ENCODE data around the gene TSPAN32.
"Not testable (repeated sequence)": the region's sequence is repeated elsewhere in the genome, so short reads cannot be mapped to it uniquely, and the experiment has no call there.

The TSPAN32 gene

GRCh38 chr11:2267306-2267850, 34.4 kb upstream of the TSPAN32 start:
- peak; percentile 46 for DNase-seq

DNA sequence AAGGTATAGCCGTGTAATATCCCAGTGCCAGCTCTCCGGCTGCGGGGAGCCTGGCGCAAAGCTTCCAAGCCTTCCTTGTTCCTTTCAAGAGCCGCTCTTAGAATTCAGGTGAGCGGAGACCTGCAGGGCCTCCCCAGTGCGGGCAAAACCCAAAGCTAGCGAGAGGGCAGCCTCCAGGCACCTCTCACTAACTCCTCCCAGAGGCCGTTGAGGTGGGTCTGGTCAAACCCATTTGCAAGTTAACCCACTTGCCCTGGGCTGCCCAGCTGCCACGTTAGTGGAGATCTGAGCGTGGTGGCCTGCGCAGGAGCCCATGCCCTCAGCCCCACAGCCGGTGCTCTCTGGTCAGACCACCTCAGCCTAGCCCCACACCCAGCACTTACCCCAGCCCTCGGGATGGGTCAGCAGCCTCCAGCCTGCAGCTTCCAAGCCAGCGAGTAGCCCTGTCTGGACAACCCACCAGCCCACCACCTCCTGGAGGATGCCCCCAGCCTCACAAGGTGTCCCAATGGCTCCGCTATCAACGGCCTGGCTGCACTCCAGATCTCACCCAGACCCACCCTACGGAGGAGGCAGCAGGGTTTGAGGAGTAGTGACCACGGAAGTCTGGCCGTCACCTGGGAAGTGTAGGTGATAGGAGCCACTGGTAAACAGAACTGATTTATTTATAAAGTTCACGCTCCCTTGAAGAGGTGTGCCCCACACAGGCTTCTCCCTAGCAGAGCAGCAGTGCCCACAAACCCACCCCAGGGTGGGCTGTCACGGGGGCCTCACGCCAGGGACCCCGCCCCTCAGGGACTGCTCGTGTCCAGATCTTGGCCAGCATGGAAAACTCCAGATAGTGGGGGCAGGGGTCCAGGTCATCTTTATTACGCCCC, 33.7 kb upstream of the TSPAN32 start:
- DNase-seq = peak; percentile 46

DNA sequence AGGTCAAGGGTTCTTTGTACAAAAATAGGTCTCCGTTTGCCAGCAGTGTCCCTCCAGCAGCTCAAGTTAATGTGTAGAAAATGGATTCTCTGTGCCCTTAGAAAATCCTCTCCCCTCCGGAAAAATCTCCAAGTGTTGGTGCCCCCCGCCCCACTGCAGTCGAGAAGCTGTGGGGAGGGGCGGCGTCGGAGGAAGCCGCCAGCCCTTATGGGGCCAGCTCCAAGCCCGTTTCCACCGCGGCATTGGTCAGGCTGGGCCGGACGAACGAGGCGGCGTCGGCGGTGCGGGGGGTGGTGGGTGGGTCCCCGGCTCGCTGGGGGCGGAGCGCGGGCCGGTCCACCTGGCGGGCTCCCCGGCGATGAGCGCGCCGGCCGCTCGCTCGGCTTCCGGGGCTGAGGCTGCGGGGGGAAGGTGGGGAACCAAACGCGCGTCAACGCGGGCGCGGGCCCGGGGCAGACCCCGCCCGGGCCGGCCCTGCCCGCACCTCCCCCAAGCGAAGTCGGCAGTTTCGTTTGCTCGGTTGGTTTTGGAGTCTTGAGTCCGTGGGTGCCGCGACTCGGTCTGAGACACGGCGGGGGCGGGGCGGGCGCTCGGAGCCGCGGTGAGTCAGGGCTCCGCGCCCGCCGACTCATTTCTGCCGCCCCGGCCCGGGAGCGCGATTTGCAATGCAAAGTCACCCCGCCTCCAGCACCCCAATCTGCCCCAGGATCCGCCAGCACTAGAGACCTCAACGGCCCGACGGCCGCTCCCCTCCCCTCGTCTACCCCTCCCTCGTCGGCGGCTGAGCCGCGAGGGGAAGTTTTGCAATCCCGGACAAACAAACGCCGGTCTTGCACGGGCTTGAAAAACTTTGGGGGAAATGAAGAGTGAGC, 32.8 kb upstream of the TSPAN32 start:
- peak; percentile 91 for DNase-seq

DNA sequence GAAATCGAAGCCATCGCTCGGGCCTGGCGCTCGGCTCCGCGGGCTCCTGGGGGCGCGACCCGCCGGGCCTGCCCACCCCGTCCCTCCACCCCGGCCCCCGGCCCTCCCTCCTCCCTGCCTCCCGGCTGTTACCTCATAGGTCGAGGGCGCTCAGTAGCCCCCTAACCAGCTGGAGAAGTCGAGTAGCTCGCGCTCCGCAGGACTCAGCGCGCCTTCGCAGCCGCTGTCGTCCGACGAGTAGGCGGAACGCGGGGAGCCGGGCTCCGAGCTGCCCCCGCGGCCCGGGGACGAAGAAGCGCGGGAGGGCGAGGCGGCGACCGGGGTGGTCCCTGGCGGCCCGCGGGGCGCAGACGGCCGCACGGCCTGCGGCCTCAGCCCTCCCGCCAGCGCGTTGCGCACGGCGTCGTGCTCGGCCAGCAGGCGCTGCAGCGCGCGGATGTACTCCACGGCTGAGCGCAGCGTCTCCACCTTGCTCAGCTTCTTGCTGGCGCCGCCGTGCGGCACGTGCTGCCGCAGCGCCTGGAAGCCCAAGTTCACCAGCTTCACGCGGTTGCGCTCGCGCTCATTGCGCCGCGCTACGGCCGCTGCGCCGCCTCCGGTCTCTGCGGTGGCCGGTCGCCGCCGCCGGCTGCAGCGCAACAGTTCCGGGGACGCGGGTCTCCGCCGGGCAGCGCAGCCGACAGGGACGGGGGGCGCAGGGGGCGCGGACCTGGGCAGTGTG, 32.1 kb upstream of the TSPAN32 start:
- no peak for DNase-seq

DNA sequence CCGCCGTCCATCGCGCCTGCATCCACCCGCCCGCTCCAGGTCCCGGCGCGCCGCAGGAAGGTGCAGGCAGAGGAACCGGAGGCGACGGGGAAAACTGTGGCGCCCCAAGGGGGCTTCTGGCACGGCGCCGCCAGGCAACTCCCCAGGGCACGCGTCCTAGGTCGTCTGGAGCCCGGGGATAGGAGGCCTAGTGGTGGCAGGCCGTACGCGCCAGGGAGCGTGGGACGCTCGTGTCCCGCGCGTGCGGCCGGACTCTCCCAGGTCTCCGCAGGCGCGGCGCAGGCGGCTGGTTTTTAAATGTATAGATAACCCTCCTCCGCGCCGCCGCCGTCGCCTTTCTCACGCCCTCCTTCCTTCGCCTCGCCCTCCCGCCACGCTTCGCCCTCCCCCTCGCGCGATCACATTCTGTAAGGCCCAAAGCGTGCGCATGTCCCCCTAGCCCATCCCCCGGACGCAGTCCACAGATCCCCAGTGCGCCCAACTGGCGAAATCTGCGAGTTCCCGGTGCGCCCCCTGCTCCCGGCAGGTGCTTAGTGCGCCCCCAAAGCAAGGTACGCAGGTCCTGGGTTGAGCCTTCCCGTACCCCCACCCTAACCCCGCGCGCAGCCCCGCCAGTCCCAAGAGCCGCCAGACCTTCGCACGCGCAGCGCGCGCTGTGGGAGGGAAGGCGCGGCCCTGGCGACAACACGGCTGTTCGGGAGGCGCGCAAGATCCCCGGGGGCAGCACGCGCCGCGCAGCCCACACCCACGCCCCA, 31.3 kb upstream of the TSPAN32 start, which contains the start of gene ASCL2:
Gene ASCL2 (minus strand): TSS at position 267 of the 755 bp plus-strand sequence. CDS start 256 bp downstream, at position 11.
- DNase-seq = no peak

DNA sequence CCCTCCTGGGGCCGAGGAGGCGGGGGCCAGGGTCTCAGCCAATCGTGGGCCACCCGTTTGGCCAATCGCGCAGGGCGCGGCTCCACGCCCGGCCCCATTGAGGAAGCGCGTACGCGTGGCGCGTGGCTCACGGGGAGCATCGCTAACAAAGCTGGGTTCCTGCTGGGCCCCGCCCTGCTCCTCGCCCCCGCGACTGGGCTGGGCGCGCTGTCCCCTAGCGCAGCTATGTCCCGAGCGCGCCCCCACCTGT, 30.8 kb upstream of the TSPAN32 start:
- DNase-seq = no peak

DNA sequence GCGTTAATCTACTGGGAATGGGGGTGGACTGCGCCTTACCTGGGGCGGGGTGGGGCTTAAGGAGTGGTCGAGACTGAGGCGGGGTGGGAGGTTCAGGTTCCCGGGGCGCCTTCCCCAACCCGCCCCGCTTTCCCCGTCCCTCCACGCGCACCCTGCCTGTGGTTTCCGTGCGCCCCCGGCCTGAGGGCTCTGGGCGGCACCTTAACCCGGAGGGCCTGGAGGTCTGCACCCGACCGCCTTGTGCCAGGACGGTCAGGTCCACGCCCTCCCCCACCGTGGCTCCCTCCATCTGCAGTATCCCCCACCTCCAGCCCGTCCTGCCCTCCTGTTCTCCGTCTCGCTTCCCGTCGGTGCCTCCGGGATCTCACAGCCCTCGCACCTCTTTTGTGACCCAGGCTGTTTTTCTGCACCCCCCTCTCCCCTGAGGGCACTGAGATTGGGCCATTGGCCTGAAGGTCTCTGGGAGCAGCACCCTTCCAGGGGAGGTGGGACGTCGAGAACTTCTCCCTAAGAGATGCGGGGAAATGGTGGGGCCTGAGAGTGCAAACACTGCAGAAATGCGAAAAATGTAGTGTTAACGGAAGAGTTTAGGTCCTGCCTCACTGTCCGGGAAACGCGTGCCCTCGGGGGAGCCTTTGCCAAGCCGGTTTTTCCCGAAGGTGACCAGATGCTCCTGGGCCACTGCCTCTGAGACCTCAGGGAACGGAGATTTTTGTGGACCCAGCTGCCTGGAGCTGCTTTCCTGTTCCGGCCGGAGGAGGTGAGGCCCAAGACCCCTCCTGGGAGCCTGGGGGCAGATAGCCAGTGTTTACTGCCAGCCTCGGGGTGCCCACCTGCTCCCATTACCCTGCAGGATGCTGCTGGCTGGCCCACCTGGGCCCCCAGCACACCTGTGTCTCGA, 30.2 kb upstream of the TSPAN32 start:
- DNase-seq = no peak

DNA sequence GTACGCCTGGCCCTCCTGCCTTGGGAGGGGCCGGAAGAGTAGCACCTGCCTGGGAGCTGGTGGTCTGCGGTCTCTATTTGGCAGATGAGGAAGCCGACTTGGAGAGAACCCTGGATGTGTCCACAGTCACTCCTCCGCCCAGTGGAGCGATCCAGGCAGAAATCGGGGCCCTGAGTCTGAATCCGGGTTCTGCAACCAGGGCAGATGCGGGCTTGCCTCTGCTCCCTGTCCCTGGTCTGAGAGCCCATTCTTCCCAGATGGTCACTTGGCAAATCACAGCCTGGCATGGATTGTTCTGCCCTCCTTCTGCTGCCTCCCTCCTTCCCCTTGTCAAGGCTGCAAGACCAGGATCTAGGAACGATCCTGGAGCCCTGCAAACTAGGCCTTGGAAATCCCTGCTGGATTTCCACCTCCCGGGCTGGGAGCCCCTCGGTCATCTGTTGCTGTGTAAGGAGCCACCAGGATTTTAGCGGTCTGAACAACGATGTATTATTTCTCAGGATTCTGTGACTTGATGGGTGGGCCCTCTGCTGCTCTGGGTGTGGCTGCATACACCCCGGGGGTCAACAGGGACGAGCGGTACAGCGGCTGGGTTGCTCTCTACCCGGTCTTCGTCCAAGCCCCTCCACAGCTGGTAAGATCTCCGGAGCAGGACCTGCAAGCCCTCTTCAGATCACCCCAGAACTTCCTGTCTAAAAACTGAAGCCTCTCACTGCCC, 29.4 kb upstream of the TSPAN32 start:
- DNase-seq = no peak

GRCh38 chr11:2272946-2273280, 28.9 kb upstream of the TSPAN32 start:
- DNase-seq = no peak

DNA sequence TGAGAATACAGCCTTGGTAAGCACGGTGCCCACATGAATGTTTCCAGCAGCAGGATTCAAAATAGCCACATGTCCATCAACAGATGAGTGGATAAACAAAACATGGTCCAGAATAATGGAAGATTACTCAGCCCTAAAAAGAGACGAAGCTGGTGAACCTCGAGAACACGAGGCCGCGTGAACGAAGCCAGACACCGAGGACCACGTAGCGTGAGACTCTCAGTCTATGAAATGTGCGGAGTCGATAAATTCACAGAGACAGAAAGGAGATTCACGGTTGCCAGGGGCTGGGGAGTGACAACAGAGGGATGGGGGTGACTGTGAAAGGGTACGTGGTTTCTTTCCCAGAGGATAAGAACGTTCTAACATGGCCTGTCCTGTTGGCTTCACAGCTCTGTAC, 28.5 kb upstream of the TSPAN32 start:
- DNase-seq = no peak

DNA sequence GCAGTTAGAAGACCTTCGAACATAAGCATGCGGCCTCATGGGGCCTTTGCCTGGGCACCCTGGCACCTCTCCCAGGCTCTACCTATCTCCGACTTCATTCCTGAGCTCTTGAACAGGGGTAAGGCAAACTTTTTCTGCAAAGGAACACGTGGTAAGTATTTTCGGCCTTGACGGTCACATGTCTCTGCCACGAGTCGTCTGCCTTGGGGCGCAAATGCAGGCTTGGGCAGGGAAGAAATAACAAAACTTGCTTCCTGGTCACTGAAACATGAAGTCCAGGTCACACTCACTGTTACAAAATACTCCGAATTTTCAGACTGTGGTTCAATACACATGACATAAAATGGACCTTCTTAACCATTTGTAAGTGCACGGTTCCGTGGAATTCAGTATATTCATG, 28.0 kb upstream of the TSPAN32 start:
- no peak for DNase-seq

GRCh38 chr11:2275334-2276279, 26.2 kb upstream of the TSPAN32 start:
- DNase-seq = no peak

GRCh38 chr11:2276280-2277007, 25.4 kb upstream of the TSPAN32 start:
- no peak for DNase-seq

DNA sequence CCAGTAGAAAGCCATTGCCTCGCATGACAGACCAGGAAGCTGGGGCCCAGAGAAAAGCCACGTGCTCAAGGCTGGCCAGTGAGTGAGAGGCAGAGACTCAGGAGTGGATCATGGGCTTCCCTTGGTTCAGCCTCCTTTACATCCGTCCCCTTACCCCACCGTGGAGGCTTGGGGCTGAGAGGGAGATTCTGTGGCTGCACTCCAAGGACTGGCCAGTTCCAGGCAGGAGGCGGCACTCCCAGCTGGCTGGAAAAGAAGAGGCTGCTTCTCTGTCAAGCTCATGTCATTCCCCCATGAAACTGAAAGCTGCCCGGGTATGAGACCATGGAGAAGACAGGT, 24.8 kb upstream of the TSPAN32 start:
- no peak for DNase-seq

GRCh38 chr11:2277933-2278523, 23.8 kb upstream of the TSPAN32 start:
- no peak for DNase-seq

DNA sequence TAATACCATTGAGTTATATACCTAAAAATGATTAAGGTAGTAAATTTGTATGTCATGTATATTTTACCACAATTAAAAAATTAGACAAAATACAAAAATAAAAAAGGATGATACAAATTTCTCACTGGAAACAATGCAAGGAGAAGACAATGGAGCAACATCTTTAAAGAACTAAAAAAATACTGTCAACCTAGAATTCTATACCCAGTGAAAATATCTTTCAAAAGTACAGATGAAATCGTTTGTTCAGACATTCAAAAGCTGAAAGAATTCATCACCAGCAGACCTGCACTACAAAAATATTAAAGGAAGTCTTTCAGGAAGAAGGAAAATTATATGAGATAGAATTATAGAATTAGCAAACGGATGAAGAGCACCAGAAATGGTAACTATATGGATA, 21.6 kb upstream of the TSPAN32 start:
- no peak for DNase-seq

- DNase-seq = not testable (repeated sequence)
Measured at GRCh38 chr11:2286350-2286749, 15.5 kb upstream of the TSPAN32 start.

DNA sequence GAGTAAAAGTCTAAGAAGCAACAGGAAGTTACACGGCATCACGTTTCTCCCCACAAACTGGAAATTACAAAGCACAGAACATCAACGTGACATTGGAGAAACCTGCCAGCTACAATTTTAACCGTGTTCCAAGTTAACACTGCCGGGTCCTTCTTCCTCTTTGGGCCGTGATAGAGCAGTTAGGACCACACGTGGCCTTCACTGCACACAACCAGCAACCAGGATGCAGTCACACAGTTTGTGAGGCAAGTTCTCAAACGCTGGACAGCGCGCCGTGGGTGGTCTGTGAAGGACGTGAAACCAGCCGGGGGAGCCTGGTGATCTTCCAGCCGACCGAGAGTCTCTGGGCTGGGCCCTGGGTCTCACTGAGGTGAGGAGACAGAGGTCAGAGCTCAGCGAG, 14.7 kb upstream of the TSPAN32 start:
- no peak for DNase-seq

DNA sequence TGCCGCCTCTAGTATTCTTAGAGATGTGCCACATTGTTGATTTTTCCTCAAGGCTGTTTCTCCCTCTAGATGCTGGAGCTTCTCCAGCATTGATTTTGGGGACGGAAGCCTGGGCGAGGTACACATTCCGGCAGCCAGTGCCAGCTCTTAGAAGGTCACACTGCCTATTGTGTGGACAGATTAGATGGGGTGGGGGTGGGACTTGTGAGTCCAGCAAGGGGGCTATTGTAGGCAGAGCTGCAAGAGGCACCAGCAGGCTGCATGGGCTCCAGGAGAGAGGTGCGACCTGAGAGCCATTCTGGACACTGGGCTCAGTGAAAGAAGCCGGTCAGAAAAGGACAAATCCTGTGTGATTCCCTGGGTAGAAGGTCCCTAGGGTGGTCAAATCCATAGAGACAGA, 12.5 kb upstream of the TSPAN32 start:
- DNase-seq = no peak

All from 8988T (cell line).